Peyer's patch (tissue), 4 donors: ENCODE results near the gene GPER1. TPM values are rescaled to one million over a fixed set of nuclear protein-coding genes. Genes with fewer than 3 reads are reported as not detected.

ENCODE experiments used
- DNase-seq, 3 donors: peaks; one replicate each; pipeline ENCODE4 v3.0.0-alpha.2; 2017 to 2019
- H3K27ac ChIP-seq, 4 donors: fragments of 200-600 bp; sonication (generic); one replicate each; pipeline ENCODE4 v1.5.1; 2016 to 2019
- H3K27me3 ChIP-seq, 2 donors: fragments of 200-600 bp; sonication (generic); one replicate each; pipeline ENCODE4 v1.5.1; 2019
- H3K36me3 ChIP-seq, 3 donors: fragments of 200-600 bp; sonication (generic); one replicate each; pipeline ENCODE4 v1.5.1; 2016 to 2019
- H3K4me1 ChIP-seq, 4 donors: fragments of 200-600 bp; sonication (generic); one replicate each; pipeline ENCODE4 v1.5.1; 2016 to 2019
- H3K4me3 ChIP-seq, 4 donors: fragments of 200-600 bp; sonication (generic); 1 replicate in 3 of 4; 2 replicates in 1 of 4; pipeline ENCODE4 v1.5.1; 2016 to 2019; ENCODE audit warnings: mild to moderate bottlenecking in 1 of 4
- H3K9me3 ChIP-seq, 4 donors: fragments of 200-600 bp; sonication (generic); one replicate each; pipeline ENCODE4 v1.5.1; 2016 to 2019; ENCODE audit warnings: mild to moderate bottlenecking in 1 of 4
- CTCF ChIP-seq, 6 experiments: fragments of 450-650 bp in 4 of 6; fragments of 200-600 bp in 2 of 6; sonication (generic) in 1 of 6; IDR thresholded peaks; one replicate each; pipeline ENCODE4 v1.5.1; 2017 to 2019; ENCODE audit warnings: antibody characterized with exemption in 6 of 6, mild to moderate bottlenecking in 3 of 6, moderate library complexity in 1 of 6
- POLR2A ChIP-seq, 2 donors: fragments of 450-650 bp; IDR thresholded peaks; one replicate each; pipeline ENCODE4 v1.5.1; 2017; ENCODE audit warnings: antibody characterized with exemption in 2 of 2, mild to moderate bottlenecking in 2 of 2, moderate library complexity in 2 of 2
- total RNA-seq, 4 donors: library from RNA; depleted of rRNA; stranded (reverse); fragments of >200 nt; gene quantifications; one replicate each; pipeline ENCODE4 v1.1.0, GENCODE V29; 2016

GPER1 gene
- total RNA-seq, 4 donors from 2014 or later, result 0.53 to 8.3 (median 2.1) TPM

- H3K9me3 ChIP-seq, result no peaks in the 10 kb centered on the region
- TF ChIP-seq CTCF (IDR thresholded peaks at IDR 0.05) (peak; percentile 77 to 95 (median 84)), POLR2A (IDR thresholded peaks at IDR 0.05) (no peak)
- peak overlapping the region in 3 of 4 donors; percentile 32 to 75 (median 58) for H3K27ac ChIP-seq
- H3K4me1 ChIP-seq, result peaks cover 0 to 17% (median 8%) of the 10 kb centered on the region in 4 donors
- peak overlapping the region; percentile 23 to 47 (median 36) for H3K4me3 ChIP-seq
- H3K27me3 ChIP-seq, result no peaks in the 10 kb centered on the region
- DNase-seq, result peak; percentile 83 to 91 (median 89)
- no peaks in the 10 kb centered on the region for H3K36me3 ChIP-seq
Measured at GRCh38 chr7:1086588-1087464, 1.1 kb upstream of the GPER1 start.

- TF ChIP-seq POLR2A (IDR thresholded peaks at IDR 0.05) (no peak), CTCF (IDR thresholded peaks at IDR 0.05) (no peak)
- no peaks in the 10 kb centered on the region for H3K36me3 ChIP-seq
- peak overlapping the region in 3 of 4 donors; percentile 27 to 47 (median 46) for H3K4me3 ChIP-seq
- DNase-seq, result no peak
- H3K27me3 ChIP-seq, result no peaks in the 10 kb centered on the region
- H3K27ac ChIP-seq, result peak overlapping the region in 1 of 4 donors; percentile 75
- H3K4me1 ChIP-seq, result peaks cover 0 to 17% (median 8%) of the 10 kb centered on the region in 4 donors
- H3K9me3 ChIP-seq, result no peaks in the 10 kb centered on the region
Measured at GRCh38 chr7:1087465-1087814, 473 bp upstream of the GPER1 start.

DNA sequence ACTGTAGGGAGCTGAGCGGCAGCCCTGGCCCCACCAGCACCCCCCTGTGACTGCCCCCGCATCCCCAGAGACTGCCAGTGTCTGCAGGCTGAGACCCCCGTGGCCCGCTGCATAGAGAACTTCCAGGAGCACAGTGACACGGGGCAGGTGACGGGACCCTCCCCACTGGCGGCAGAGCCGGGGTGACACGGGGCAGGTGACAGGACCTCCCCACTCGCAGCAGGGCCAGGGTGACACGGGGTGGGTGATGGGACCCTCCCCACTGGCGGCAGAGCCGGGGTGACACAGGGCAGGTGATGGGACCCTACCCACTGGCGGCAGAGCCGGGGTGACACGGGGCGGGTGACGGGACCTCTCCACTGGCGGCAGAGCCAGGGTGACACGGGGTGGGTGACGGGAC lies 2.3 kb downstream of the GPER1 start:
- no peak for DNase-seq
- H3K9me3 ChIP-seq, result no peaks in the 10 kb centered on the region
- no peaks in the 10 kb centered on the region for H3K27me3 ChIP-seq
- TF ChIP-seq POLR2A (IDR thresholded peaks at IDR 0.05) (no peak), CTCF (IDR thresholded peaks at IDR 0.05) (no peak)
- peaks cover 0 to 17% (median 8%) of the 10 kb centered on the region in 4 donors for H3K4me1 ChIP-seq
- H3K36me3 ChIP-seq, result no peaks in the 10 kb centered on the region
- H3K4me3 ChIP-seq, result no peak overlapping the region
- H3K27ac ChIP-seq, result no peak overlapping the region

- no peaks in the 10 kb centered on the region for H3K27me3 ChIP-seq
- H3K9me3 ChIP-seq, result no peaks in the 10 kb centered on the region
- H3K27ac ChIP-seq, result no peak overlapping the region
- H3K4me3 ChIP-seq, result no peak overlapping the region
- H3K36me3 ChIP-seq, result no peaks in the 10 kb centered on the region
- H3K4me1 ChIP-seq, result peaks cover 0 to 17% (median 8%) of the 10 kb centered on the region in 4 donors
- DNase-seq, result no peak
- TF ChIP-seq CTCF (IDR thresholded peaks at IDR 0.05) (no peak), POLR2A (IDR thresholded peaks at IDR 0.05) (no peak)
Measured at GRCh38 chr7:1090686-1091643, 3.1 kb downstream of the GPER1 start.

GRCh38 chr7:1091644-1092027 lies 3.7 kb downstream of the GPER1 start:
- TF ChIP-seq POLR2A (IDR thresholded peaks at IDR 0.05), result no peak
- TF ChIP-seq CTCF (IDR thresholded peaks at IDR 0.05), result no peak
- H3K27ac ChIP-seq, result no peak overlapping the region
- H3K4me1 ChIP-seq, result peaks cover 0 to 14% (median 7%) of the 10 kb centered on the region in 4 donors
- H3K9me3 ChIP-seq, result no peaks in the 10 kb centered on the region
- DNase-seq, result no peak
- no peaks in the 10 kb centered on the region for H3K27me3 ChIP-seq
- no peak overlapping the region for H3K4me3 ChIP-seq
- H3K36me3 ChIP-seq, result no peaks in the 10 kb centered on the region
